Astrocyte of the cerebellum (primary cell): ENCODE data around the gene CLSTN2.

Experiments
- DNase-seq: peaks from one replicate; pipeline ENCODE4 v3.0.0-alpha.2; 2011; ENCODE audit warnings: low read depth
- H3K4me3 ChIP-seq: 2 replicates; pipeline ENCODE4 v1.5.1; 2011; ENCODE audit warnings: mild to moderate bottlenecking, low read depth, low read length, moderate library complexity
- in situ Hi-C: cut with HindIII; loops from 2 replicates; pipeline ENCODE4 v1.10.0; 2017; ENCODE audit warnings: low sequenced_read_pairs
- TF ChIP-seq, protein P1 (sequence below): IDR thresholded peaks from 2 replicates; pipeline ENCODE4 v1.5.1; 2012; ENCODE audit warnings: low read length, low read depth, moderate library complexity, mild to moderate bottlenecking; ENCODE audit errors: missing control alignments

Gene CLSTN2

DNA sequence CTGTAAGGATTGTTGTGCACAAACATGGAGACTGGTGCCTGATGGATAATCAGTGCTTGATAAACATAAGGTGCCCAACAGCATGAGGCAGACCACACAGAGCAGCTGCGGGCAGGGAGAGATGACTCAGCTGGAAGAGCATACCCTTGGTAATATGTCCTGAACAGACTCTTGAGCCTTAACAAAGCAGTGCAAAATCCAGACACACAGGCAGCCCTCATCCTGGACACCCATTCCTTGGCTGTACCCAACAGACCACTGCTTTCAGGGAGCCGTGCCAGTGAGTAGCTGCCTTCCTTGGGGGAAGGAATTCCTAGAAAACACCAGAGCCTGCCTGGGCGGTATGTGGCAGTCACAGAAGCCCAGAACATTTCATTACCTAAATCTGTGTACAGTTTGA is 156.2 kb downstream of the CLSTN2 start:
- TF ChIP-seq, protein P1, sequence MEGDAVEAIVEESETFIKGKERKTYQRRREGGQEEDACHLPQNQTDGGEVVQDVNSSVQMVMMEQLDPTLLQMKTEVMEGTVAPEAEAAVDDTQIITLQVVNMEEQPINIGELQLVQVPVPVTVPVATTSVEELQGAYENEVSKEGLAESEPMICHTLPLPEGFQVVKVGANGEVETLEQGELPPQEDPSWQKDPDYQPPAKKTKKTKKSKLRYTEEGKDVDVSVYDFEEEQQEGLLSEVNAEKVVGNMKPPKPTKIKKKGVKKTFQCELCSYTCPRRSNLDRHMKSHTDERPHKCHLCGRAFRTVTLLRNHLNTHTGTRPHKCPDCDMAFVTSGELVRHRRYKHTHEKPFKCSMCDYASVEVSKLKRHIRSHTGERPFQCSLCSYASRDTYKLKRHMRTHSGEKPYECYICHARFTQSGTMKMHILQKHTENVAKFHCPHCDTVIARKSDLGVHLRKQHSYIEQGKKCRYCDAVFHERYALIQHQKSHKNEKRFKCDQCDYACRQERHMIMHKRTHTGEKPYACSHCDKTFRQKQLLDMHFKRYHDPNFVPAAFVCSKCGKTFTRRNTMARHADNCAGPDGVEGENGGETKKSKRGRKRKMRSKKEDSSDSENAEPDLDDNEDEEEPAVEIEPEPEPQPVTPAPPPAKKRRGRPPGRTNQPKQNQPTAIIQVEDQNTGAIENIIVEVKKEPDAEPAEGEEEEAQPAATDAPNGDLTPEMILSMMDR, result no peak
- DNase-seq, result peak; percentile 38
- in situ Hi-C loops, result no loop called here
- no peak overlapping the region for H3K4me3 ChIP-seq

DNA sequence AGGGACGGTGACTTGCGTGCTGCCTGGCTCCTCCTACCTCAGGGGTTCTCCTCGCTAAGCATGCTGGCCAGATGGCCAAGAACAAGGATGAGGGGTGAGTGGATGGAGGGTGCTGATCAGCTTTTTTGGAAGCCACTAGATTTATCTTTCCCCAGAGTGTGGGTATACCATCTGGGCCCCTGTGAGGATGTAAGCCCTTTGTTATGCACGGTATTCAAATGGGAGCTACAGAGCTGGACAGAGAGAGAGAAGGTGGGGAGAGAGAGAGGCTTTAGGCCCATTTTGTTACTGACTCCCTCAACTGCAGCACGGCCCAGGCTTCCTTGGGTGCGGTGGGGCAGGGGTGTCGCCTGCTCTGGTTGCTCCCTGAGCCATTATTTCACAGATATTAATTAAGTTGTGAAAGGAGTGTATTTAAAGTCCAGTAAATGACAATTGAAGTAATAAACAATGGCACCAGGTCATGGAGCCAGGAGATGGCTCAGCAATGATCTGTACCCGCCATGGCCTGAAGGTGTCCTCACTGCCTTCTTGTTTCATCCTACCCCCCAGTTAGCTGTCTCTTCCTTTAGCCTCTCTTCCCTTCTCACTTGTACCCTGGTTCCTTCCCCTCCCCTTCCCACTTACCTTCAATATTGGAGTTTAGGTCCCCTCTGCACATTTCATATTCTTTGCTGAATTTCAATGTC is 158.0 kb downstream of the CLSTN2 start:
- H3K4me3 ChIP-seq, result no peak overlapping the region
- no peak for DNase-seq
- in situ Hi-C loops, result no loop called here

DNA sequence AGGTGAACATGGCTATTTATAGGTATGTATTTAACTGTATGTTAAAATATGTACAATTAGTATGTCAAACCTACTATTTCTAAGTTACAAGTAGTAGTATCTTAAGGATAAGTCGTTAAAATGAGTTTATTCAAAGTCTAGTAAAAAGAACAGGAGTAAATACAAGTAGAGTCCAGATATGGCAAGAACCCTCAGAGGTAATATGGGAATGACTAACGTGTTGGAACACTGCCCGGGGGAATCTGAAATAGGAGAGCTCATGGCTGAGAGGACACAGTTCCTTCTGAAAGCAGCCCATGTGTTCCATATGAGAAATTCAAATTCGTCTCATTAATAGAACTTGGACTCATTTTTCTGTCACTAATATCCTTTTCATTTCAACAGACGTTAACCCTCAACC is 158.8 kb downstream of the CLSTN2 start:
- TF ChIP-seq, protein P1, result no peak
- in situ Hi-C loops, result no loop called here
- H3K4me3 ChIP-seq, result no peak overlapping the region
- DNase-seq, result peak; percentile 87

More for the DNA sequence above, 158.0 kb downstream of the CLSTN2 start:
- TF ChIP-seq, protein P1, result no peak

DNA sequence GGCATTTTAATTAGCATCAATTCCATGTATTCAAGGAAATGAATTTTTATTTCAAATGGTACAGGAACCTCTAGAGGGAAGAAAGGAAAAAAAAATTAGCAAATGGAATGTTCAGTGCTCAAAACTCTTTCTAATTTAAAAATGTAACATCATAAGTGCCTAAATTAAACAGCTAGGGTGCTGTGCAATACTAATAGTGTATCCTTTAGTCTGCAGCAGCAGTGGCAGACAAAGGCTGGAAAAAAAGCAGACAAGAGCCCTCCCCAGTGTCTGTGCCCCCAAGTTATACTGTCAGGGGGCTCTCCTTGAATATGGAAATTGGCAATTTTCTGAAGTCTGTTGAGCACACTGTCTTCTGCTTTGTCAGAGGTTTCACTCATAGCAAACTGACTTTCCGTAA is 159.5 kb downstream of the CLSTN2 start:
- TF ChIP-seq, protein P1, result no peak
- H3K4me3 ChIP-seq, result no peak overlapping the region
- DNase-seq, result no peak
- in situ Hi-C loops, result no loop called here

DNA sequence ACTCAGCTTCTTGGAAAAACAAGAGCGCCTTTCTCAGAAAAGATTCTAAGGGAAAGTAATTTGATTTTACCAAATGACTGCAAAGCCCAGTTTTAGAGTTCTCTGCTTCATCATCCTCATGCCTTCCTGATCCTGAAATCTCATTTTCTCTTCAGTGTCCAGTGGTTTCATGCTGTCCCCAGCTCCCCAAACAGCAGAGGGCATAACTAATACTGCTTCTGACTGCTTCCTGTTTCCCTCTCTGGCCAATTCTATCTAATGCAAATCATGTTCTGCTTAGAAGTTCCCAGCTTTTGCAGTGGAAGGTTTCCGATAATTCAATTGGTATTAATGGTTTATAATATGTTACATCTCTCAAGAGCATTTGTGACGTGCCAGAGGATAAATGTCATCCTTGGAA is 161.1 kb downstream of the CLSTN2 start:
- no peak for DNase-seq
- no peak overlapping the region for H3K4me3 ChIP-seq
- in situ Hi-C loops, result no loop called here
- TF ChIP-seq, protein P1, result no peak

DNA sequence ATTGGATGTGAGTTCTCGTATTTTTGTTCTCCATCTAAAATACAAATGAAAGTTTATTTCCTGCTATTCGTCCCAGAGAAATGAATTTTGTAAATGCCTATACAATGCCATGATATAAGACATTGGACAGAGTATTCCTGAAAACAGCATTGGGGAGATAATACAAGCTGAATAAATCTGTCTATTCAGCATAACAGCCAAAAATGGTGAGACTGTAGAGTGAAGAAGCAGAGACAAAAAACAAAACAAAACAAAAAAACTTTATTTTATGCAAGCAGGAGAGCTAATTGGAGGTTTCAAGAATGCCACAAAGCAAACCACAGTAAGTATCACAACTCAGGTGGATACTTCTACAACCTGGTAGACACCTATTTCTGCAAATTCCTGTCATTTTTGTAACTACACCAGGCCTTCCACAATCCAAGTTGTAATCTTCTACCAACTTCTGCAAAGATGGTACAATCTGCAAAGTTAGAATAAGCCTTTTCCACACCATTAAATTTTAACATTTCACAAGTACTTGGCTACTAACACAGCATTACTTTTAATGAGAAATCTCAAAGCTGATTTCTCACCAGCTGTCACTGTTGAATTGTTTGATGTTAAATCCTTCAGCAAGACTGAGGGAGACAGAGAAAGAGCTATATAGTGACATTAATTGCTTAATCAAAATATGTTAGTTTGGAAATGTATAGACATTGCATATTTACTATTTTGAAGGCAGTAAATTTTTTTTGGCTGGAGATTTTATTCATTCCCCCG is 163.1 kb downstream of the CLSTN2 start:
- TF ChIP-seq, protein P1, result no peak
- H3K4me3 ChIP-seq, result no peak overlapping the region
- no peak for DNase-seq
- in situ Hi-C loops, result no loop called here
